Glomerular visceral epithelial cell (primary cell): ENCODE results near the gene TSHR.
"Not testable (repeated sequence)": the region's sequence is repeated elsewhere in the genome, so short reads cannot be mapped to it uniquely, and the experiment has no call there.

ENCODE experiments used
- DNase-seq: peaks from one replicate; pipeline ENCODE4 v3.0.0-alpha.2; 2016; ENCODE audit errors: extremely low spot score

Gene TSHR

DNA sequence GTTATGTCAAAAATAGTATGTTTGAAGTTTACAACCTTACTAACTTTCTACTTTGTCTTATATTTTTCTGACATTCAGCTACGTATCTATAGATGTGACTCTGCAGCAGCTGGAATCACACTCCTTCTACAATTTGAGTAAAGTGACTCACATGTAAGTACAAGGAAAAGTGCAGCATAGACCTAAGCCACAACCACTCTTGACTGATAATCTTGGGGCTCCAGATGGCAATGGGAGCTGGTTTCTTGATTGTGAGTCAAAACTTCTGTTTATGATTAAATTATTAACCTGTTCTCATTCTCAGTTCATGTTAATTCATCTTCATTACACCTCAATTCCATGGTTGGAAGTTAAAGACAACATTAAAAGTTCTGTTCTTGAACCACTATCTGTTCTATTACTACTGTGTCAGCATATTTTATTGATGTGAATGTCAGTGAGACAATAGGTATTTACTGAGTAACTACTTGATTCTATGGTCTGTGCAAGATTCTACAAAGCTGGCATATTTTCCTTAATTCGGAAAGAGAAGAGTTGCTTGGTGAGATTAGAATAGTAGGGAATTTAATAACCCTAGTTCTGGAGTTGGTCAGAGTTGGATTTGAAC, 112.9 kb downstream of the TSHR start:
- DNase-seq: no peak

DNA sequence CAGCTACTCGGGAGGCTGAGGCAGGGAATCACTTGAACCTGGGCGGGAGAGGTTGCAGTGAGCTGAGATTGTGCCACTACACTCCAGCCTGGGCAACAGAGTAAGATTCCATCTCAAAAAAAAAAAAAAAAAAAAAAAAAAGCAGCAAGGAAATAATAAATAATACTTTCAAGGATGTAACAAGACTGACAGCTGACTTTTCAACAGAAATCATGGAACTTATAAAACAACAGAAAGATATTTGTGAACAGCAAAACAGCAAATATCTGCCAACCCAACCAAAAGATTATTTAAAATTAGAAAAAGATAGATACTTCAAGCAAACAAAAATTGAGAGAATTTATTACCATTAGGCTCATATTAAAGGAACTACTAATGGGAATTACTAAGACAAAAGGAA, 115.1 kb downstream of the TSHR start:
- DNase-seq: no peak

GRCh38 chr14:81085596-81085995, 130.2 kb downstream of the TSHR start:
- no peak for DNase-seq

DNA sequence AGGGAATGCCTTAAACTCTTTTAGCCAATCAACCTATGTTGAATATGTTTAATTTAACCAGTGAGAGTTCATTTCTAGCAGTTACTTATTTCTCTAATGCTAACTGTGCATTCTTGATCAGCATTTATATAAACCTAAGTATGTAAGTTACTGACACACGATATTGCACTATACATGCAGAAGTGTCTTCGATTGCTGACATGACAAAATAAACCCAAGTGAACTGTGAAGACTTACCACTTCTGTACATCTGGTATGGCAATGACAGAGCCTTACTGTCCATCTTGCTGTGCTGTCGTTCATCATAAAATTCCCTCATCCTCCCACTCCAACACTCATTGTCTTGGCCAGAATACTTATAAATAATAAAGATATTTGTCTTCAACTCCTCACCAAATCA, 131.8 kb downstream of the TSHR start:
- DNase-seq: no peak

- DNase-seq: no peak
These were observed 135.7 kb downstream of the TSHR start for GRCh38 chr14:81091139-81091538.

DNA sequence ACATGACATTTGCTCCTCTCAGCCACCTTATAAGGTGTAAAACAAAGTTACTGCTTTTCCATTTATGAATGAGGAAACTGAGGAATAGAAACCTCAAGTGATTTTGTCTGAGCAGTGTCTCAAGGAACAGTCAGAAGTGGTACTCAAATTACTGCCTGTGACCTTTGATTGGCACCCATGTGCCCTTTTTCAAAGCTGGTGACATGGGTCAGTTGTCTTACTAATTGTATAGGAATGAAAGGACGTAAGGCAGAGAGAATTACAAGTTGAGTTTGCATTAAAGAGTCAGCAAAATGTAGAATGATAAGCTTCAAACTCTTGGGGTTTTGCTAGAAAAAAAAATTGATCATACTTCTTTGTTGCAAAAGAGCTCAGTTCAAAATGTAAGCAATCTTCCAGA, 136.2 kb downstream of the TSHR start:
- no peak for DNase-seq

GRCh38 chr14:81093651-81094050, 138.2 kb downstream of the TSHR start:
- no peak for DNase-seq

DNA sequence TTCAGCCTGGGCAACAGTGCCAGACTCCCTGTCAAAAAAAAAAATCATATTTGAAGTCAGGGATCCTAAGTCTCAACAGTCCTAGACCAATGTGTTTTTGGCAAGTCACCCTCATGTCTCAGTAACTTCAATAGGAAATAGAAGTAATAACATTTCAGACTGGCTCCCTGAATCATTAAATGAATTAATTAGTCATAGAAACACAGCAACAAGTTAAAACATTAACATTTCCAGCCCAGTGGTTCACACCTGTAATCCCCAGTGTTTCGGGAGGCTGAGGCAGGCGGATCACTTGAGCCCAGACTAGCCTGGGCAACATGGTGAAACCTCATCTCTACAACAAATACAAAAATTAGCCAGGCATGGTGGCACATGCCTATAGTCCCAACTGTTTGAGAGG, 140.1 kb downstream of the TSHR start:
- no peak for DNase-seq

DNA sequence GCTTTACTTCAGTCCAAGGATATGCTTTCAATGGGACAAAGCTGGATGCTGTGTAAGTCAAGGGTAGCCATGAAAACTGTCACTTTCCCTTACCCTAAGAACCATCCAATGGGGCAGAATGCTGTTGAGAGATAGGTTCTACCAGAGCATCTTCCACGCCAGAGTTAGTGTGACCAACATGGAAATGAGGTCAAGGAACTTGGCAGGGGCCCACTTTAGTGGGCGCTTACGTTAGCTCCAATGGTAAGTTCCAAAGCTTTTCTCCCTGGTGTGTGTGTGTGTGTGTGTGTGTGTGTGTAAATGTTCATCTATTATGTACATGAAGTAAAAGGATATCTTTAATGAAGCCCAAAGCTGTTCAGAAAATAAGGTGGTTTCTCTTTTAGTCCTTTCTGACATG, 141.2 kb downstream of the TSHR start:
- no peak for DNase-seq

- DNase-seq: no peak
These were observed 146.8 kb downstream of the TSHR start for GRCh38 chr14:81102217-81102616.

GRCh38 chr14:81103443-81103842, 148.0 kb downstream of the TSHR start:
- DNase-seq: no peak

GRCh38 chr14:81105378-81105777, 150.0 kb downstream of the TSHR start:
- no peak for DNase-seq

- no peak for DNase-seq
These were observed 150.5 kb downstream of the TSHR start for GRCh38 chr14:81105961-81106360.

DNA sequence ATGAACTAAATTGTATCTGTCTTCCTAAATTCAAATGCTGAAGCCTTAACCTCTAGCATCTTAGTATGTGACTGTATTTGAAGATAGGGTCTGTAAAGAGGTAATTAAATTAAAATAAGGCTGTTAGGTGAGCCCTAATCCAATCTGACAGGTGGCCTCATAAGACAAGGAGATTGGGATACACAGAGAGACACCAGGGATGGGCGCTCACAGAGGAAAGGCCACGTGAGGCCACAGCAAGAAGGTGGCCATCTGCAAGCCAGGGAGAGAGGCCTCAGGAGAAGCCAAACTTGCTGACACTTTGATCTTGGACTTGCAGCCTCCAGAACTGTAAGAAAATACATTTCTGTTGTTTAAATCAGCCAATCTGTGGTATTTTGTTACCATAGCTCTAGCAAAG, 154.8 kb downstream of the TSHR start:
- no peak for DNase-seq

DNA sequence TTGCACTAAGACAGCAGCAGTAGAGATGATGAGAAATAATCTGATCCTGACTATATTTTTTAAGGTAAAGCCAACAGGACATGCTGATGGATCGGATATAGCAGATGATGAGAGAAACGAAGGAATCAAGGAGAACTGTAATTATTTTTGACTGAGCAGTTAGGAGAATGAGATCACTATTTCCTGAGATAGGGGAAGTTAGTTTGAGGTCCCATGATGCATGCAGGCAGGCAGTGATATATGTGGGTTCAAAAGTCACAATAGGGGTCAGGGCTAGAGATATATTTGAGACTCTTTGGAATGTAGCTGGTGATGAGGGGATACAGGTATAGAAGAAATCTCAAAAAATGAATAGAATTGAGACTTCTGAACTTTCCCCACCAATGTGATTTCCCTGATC, 157.8 kb downstream of the TSHR start:
- no peak for DNase-seq

- DNase-seq: not testable (repeated sequence)
These were observed 158.8 kb downstream of the TSHR start for GRCh38 chr14:81113945-81114820.

DNA sequence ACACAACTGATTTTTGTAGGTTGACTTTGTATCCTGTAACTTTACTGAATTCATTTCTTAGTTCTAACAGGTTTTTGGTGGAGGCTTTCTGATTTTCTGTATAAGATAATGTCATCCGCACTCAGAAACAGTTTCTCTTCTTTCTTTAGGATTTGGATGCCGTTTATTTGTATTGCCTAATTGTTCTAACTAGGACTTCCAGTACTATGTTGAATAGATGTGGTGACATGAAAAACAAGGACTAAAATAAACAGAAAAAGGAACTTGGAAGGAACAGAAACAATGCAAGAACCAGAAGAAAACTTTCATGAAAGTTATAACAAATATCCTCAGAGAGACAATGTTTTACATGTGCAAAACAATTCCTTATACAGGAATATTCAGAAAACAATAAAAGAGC, 165.1 kb downstream of the TSHR start:
- no peak for DNase-seq

DNA sequence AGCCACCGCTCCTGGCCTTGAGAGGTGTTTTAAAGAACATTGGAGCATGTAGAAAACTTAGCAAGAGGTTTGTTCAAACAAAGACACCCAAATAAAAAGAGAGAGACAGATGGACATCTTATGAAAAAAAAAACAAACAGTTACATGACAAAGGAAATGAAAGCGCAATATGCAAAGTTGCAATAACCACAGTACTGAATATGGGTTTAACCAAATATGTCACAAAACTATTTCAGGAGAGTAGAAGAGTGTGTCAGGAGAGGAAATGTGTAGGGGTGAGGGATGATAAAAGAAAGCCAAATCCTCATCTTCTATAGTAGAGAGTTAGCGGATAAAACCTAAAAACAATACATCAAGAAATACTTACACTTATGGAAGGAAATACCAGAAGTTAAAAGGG, 166.9 kb downstream of the TSHR start:
- DNase-seq: no peak

- no peak for DNase-seq
These were observed 168.4 kb downstream of the TSHR start for GRCh38 chr14:81123811-81124210.

GRCh38 chr14:81125536-81125935, 170.1 kb downstream of the TSHR start:
- peak; percentile 67 for DNase-seq

DNA sequence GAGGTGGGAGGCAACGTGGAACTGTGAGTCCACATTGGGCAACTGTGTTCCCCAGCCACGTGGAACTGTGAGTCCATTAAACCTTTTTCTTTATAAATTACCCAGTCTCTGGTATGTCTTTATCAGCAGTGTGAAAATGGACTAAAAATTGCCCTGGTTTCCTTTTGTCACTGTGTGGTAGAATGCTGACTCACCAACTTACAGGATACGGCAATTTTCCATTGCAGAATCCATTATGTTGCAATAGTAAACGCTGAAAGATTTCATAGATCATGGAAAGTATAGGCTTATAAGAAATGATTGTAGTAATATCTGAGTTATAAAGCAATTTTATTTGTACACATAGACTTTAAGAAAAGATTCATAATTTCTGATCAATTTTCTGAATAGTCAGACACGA, 172.4 kb downstream of the TSHR start:
- DNase-seq: no peak

DNA sequence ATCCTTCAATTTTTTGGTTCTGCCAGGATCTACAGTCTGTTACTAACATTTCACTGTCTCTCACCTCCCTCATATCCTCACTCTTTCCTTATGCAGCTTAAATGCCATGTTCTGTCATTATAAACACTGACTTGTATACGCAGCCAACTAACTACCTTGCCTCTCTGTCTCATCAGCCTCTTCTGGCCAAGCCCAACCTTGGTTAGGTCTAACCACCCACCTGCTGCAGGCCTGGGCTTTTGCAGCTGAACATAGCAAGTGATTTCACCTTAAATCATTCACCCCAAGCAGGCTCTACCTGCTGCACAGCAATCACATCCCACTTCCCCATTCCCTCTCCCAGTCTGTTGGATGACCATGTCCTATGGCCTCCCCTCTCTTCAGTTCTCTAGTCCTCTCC, 173.8 kb downstream of the TSHR start:
- DNase-seq: no peak

GRCh38 chr14:81132468-81132867, 177.0 kb downstream of the TSHR start:
- no peak for DNase-seq

DNA sequence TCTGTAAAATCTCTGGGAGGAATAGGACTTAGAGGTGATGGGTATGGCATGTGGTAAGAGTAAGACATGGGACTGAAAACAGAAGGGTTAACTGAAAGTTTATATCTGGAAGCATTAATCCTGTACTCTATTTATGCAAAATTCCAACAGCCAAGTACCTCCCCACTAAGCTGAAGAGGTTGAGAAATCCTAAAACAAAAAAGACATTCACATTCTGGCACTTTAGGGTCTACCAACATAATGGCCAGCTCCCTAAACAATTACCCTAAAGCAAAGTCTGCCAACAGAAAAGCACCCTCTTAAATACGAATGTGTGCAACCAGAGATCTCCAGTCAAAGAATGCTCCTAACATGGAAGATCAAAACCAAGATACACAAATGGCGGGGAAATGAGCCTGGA, 178.0 kb downstream of the TSHR start:
- DNase-seq: no peak
